ENCODE results near the gene ILK.

ILK gene

DNA sequence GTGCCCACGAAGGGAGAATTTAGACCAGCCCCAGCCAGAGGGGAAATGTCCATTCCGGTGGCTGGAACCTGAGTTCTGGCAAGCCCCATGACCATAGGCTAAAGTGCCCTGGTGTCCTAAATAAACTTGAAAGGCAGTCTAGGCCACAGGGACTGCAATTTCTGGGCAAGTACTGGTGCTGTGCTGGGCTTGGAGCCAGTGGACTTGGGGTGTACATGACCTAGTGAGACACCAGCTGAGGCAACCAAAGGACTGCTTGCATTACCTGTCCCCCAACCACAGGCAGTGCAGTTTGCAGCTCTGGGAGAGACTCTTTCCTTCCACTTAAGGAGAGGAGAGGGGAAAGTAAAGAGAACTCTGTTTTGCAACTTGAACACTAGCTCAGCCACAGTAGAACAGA, 23.9 kb upstream of the ILK start:
- H3K27me3 ChIP-seq (ENCODE audit: control insufficient read depth, insufficient read depth, low read length) = no peaks in the 10 kb centered on the region
- H3K9me3 ChIP-seq (ENCODE audit: control insufficient read depth, low read length) = no peaks in the 10 kb centered on the region
- TF ChIP-seq CTCF (IDR thresholded peaks at IDR 0.05) = no peak

DNA sequence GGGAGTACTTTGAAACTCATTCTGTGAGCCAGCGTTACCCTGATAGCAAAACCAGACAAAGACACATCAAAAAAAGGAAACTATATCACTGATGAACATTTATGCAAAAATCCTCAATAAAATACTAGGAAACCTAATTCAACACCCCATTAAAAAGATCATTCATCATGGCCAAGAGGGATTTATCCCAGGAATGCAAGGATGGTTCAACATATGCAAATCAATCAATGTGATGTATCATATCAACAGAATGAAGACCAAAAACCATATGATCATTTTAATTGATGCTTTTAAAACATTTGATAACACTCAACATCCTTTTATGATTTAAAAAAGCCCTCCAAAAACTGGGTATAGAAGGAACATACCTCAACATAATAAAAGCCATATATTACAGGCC, 20.0 kb upstream of the ILK start:
- Histone ChIP-seq H3K9me3 (ENCODE audit: control insufficient read depth, low read length) (no peaks in the 10 kb centered on the region), H2AFZ (no peak overlapping the region), H3K9ac (no peak overlapping the region), H3K27me3 (ENCODE audit: control insufficient read depth, insufficient read depth, low read length) (no peaks in the 10 kb centered on the region), H3K27ac (no peak overlapping the region), H3K4me1 (peaks cover 18% of the 10 kb centered on the region), H3K79me2 (no peaks in the 10 kb centered on the region), H3K4me2 (ENCODE audit: low read length) (no peak overlapping the region), H3K4me3 (ENCODE audit: low read depth, low read length) (no peak overlapping the region), H3K36me3 (ENCODE audit: control insufficient read depth, insufficient read depth, low read length) (no peaks in the 10 kb centered on the region)
- no peak for TF ChIP-seq CTCF (IDR thresholded peaks at IDR 0.05)

More for the DNA sequence above, 23.9 kb upstream of the ILK start:
- Histone ChIP-seq H3K4me1 (peaks cover 6% of the 10 kb centered on the region), H3K79me2 (no peaks in the 10 kb centered on the region), H3K4me2 (ENCODE audit: low read length) (no peak overlapping the region), H3K4me3 (ENCODE audit: low read depth, low read length) (no peak overlapping the region), H2AFZ (no peak overlapping the region), H3K27ac (no peak overlapping the region), H3K9ac (no peak overlapping the region), H3K36me3 (ENCODE audit: control insufficient read depth, insufficient read depth, low read length) (no peaks in the 10 kb centered on the region)

DNA sequence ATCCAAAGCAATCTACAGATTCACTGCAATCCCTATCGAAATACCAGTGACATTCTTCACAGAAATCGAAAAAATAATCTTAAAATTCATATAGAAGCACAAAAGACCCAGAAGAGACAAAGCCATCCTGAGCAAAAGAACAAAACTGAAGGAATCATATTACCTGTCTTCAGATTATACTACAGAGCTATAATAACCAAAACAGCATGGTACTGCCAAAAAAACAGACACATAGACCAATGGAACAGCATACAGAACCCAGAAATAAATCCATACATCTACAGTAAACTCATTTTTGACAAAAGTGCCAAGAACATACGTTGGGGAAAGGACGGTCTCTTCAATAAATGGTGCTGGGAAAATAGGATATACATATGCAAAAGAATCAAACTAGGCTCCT, 19.0 kb upstream of the ILK start:
- Histone ChIP-seq H3K4me2 (ENCODE audit: low read length) (no peak overlapping the region), H3K36me3 (ENCODE audit: control insufficient read depth, insufficient read depth, low read length) (no peaks in the 10 kb centered on the region), H3K4me3 (ENCODE audit: low read depth, low read length) (no peak overlapping the region), H3K4me1 (peaks cover 18% of the 10 kb centered on the region), H2AFZ (no peak overlapping the region), H3K9ac (no peak overlapping the region), H3K9me3 (ENCODE audit: control insufficient read depth, low read length) (no peaks in the 10 kb centered on the region), H3K27ac (no peak overlapping the region), H3K79me2 (no peaks in the 10 kb centered on the region), H3K27me3 (ENCODE audit: control insufficient read depth, insufficient read depth, low read length) (no peaks in the 10 kb centered on the region)
- TF ChIP-seq CTCF (IDR thresholded peaks at IDR 0.05) = no peak

GRCh38 chr11:6586434-6587359, 16.9 kb upstream of the ILK start:
- Histone ChIP-seq H3K79me2 (no peaks in the 10 kb centered on the region), H3K9ac (no peak overlapping the region), H3K27me3 (ENCODE audit: control insufficient read depth, insufficient read depth, low read length) (no peaks in the 10 kb centered on the region), H3K4me2 (ENCODE audit: low read length) (no peak overlapping the region), H2AFZ (peak overlapping the region; percentile 62), H3K36me3 (ENCODE audit: control insufficient read depth, insufficient read depth, low read length) (no peaks in the 10 kb centered on the region), H3K9me3 (ENCODE audit: control insufficient read depth, low read length) (no peaks in the 10 kb centered on the region), H3K4me3 (ENCODE audit: low read depth, low read length) (no peak overlapping the region), H3K4me1 (peaks cover 18% of the 10 kb centered on the region), H3K27ac (peak overlapping the region; percentile 32)
- no peak for TF ChIP-seq CTCF (IDR thresholded peaks at IDR 0.05)
